GM21723 (cell line): ENCODE results near the gene RAPH1.
"Not testable (repeated sequence)": the region's sequence is repeated elsewhere in the genome, so short reads cannot be mapped to it uniquely, and the experiment has no call there.

Source experiments
- ATAC-seq: cut with Tn5 transposase; IDR thresholded peaks from one replicate; pipeline ENCODE4 v1.9.1; 2021; ENCODE audit warnings: mild to moderate bottlenecking, moderate library complexity; ENCODE audit not compliant: unreplicated experiment

Gene RAPH1

GRCh38 chr2:203438528-203438927 is 96.6 kb downstream of the RAPH1 start:
- no peak for ATAC-seq

- ATAC-seq: no peak
These were observed 97.6 kb downstream of the RAPH1 start for GRCh38 chr2:203437511-203437910.

GRCh38 chr2:203436496-203436895 is 98.6 kb downstream of the RAPH1 start:
- no peak for ATAC-seq

- no peak for ATAC-seq
These were observed 102.3 kb downstream of the RAPH1 start for GRCh38 chr2:203432811-203433210.

DNA sequence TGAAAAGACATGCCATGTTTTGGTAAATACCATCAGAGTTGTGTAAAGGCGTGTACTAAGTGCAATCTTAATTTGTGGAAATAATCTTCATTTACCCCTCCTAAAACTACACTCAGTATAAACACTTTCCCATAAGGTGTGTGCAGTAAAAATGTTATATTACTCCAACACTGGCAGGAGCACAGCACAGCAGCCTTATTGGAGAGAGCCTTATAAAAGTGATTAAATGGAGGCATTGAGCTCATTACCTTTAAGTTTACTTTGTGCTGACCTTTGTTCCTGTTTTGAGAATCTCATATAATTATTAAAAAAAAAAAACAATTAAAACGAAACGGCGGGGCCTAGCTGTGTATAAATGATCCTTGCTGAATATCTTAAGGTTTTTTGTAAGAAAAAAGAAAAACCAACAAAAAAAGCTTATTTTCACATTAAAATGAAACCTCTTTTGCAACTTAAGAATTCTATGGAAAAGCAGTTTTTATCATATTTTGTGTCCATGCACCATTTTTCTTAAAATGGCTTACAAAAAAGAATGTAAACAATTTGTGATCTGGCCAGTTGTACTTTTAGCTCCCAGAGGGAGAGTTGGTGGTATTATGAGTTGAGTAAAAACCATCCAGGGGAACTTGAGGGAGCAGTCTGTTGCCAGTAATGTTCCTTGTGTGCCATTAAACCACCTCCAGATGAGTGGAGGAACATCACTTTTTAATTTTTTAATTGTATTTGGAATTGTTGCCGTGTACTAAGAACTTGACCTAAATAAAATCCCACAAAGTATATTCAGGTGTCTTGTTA is 103.5 kb downstream of the RAPH1 start:
- ATAC-seq: no peak

- not testable (repeated sequence) for ATAC-seq
These were observed 105.5 kb downstream of the RAPH1 start for GRCh38 chr2:203429643-203430042.

- ATAC-seq: no peak
These were observed 108.0 kb downstream of the RAPH1 start for GRCh38 chr2:203427061-203427460.

- no peak for ATAC-seq
These were observed 116.8 kb downstream of the RAPH1 start for GRCh38 chr2:203418271-203418670.

DNA sequence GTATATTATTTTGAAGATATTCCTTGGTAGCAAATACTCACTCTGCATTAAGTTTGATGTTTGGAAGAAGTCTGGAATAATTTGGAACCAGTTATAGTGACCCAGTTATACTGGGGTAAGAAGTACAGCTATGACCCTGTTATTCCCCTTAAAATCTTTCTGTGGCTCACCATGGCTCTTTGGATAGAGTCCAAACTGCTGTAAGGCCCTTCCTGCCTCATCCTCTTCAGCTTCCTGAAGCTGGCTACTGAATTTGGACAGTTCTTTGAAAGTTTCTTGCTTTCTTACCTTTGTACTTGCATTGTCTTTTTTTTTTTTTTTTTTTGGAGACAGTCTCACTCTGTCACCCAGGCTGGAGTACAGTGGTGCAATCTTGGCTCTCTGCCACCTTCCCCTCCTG is 121.3 kb downstream of the RAPH1 start:
- ATAC-seq: no peak

DNA sequence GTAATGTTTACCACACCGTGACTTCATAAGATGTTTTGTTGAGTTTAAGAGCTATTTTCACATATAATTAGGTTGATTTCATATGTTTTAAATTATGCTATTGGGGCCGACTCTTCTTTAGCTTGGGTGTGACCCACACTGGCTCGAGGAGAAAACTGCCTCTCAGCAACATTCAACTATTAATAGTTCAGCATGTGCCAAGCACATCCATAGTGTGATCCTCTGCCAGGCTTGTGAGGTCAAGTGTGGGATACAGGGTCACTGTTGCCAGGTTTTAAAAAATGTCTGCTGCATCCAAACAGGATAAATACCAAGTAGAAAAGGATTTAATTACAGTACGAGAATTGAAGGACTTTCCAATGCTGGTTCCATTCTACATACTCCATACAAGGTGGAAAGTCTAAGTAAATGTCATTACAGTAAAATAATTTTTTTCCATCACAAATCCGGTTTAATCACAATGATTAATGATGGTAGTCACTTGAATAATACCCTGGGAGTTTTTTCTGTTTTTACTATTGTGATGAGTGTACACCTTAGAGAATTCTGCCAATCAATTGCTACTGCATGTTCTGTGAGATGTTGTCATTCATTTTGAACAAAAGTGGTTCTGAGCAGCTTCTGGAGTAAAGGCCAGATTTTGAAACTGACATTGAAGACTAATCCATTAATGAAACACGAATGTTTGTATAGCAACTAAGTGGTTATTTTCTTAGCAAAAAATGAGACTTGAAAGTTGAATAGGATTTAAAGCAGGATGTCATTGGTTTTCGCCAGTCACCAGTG is 122.4 kb downstream of the RAPH1 start:
- no peak for ATAC-seq

- ATAC-seq: no peak
These were observed 127.6 kb downstream of the RAPH1 start for GRCh38 chr2:203407496-203407895.

DNA sequence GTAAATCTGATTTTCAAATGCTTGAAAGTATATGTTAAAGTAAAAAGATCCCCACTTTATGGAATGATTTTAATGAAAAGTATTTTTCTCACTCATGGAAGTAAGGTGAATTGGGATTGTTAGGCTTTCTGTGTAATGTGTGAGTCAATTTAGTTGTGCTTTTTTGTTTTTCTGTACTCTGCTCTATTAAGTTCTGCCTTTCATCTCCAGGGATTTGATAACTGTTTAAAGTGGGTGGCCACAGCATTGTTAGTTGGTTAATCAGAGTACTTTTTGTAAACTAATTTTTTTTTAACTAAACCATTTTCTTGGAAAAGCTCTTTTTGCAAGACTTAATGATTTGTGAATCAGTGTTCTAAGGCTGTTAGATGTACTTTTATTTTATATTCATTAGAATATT is 130.1 kb downstream of the RAPH1 start:
- ATAC-seq: no peak

DNA sequence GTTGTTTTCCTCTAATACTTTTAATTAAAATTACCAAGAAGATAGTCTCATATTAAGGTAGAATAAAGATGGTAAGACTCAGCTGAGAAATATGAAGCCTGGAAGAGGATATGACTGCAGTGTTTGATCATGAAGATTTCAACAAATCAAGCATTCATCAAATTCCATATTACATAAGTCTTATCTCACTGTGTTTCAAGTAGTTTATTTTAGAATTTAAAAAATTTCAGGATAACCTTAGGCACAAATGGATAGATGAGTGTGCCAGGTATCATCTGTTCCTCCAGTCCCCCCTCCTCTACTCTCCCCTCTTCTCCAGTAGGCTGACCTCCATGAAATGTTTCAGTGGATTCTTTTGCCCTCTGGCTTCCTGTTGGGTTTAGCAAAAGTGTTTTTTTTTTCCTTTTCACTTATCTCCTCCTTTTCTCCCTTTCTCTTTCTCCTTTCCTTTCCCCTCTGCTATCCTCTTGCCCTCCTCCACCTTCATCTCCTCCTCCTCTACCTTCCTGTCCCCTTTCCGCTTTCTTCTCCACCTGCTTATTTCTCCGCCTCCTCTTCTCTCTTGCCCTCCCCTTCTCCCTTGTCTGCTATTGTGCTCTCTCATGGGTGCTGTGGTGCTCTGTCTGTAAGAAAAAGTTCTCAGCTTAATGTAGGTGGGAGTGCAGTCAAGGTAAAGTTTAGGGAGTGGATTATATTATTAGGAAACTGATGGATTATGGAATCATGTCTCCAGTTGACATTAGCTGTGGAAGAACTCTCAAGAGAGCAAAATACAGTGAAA is 134.1 kb downstream of the RAPH1 start:
- ATAC-seq: no peak

- no peak for ATAC-seq
These were observed 136.1 kb downstream of the RAPH1 start for GRCh38 chr2:203399031-203399430.

GRCh38 chr2:203396667-203397066 is 138.4 kb downstream of the RAPH1 start:
- ATAC-seq: no peak

- ATAC-seq: no peak
These were observed 139.2 kb downstream of the RAPH1 start for GRCh38 chr2:203395858-203396257.

GRCh38 chr2:203394519-203395227 is 140.4 kb downstream of the RAPH1 start:
- no peak for ATAC-seq

DNA sequence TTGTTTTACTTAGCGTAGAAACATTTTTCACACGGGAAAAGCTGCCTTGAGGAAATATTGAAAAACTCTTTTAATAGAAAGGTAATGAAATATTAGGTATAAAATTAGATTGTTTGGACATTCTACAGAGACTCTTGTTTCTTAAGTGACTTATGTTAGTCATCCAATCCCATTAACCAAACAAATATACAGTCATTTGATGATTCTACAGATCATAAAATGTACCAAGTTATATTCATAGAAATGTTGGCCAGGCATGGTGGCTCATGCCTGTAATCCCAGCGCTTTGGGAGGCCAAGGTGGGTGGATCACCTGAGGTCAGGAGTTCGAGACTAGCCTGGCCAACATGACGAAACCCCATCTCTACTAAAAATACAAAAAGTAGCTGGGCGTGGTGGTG is 146.9 kb downstream of the RAPH1 start:
- not testable (repeated sequence) for ATAC-seq

DNA sequence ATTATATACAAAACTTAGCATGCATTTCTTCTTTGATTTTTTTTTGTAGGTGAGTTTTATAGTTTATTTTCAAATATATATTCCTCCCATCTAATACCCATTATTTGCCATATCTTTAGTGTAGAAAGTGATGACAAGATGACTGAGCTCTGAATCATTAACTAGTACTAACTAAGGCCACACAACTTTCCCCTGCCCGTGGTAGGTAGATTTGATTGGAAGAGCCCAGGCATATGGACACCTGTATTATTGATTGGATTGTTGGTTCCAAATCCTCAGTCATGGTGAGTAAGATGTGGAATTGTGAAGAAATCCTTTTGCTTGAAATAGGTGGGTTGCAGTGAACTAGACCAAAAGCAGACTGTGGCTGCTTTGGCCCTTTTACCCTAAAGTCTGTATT is 152.1 kb downstream of the RAPH1 start:
- no peak for ATAC-seq

- no peak for ATAC-seq
These were observed 155.9 kb downstream of the RAPH1 start for GRCh38 chr2:203379156-203379555.

DNA sequence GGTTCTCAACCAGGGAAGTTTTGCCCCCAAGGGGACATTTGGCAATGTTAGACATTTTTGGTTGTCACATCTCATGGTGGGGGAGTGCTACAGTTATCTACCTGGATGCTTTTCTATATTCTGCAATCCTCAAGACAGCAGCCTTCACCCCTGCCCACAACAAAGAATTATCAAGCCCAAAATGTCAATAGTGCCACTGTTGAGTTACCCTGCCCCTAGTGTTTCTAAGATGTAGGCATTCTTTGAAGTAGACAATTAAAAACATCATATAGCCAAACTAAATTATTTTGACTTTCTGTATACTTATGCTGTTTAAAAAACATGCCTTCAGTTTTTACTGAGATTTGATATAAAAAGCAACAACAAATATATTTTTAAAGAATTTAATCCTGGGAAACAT is 158.9 kb downstream of the RAPH1 start:
- no peak for ATAC-seq
